ENCODE measurements around the gene FAM111A. TPM values are rescaled to one million over a fixed set of nuclear protein-coding genes. Genes with fewer than 3 reads are reported as not detected.
A peak's percentile ranks its signal among the peaks of the same experiment; 100 is the strongest.

FAM111A gene
- total RNA-seq, 1 donor = 60.0 TPM

- no peak overlapping the region for H3K4me3 ChIP-seq (ENCODE audit: low read depth, low read length)
- DNase-seq (ENCODE audit: low read depth) = no peak
- no peak for TF ChIP-seq CTCF (IDR thresholded peaks at IDR 0.05; ENCODE audit: insufficient read depth, low read depth, low read length)
Observed at GRCh38 chr11:59179121-59179520, 36.5 kb downstream of the FAM111A start.

- no peak for TF ChIP-seq CTCF (IDR thresholded peaks at IDR 0.05; ENCODE audit: insufficient read depth, low read depth, low read length)
- DNase-seq (ENCODE audit: low read depth) = no peak
- H3K4me3 ChIP-seq (ENCODE audit: low read depth, low read length) = no peak overlapping the region
Observed at GRCh38 chr11:59180168-59180776, 37.6 kb downstream of the FAM111A start.

- H3K4me3 ChIP-seq (ENCODE audit: low read depth, low read length) = no peak overlapping the region
- DNase-seq (ENCODE audit: low read depth) = no peak
- no peak for TF ChIP-seq CTCF (IDR thresholded peaks at IDR 0.05; ENCODE audit: insufficient read depth, low read depth, low read length)
Observed at GRCh38 chr11:59180907-59181306, 38.3 kb downstream of the FAM111A start.

DNA sequence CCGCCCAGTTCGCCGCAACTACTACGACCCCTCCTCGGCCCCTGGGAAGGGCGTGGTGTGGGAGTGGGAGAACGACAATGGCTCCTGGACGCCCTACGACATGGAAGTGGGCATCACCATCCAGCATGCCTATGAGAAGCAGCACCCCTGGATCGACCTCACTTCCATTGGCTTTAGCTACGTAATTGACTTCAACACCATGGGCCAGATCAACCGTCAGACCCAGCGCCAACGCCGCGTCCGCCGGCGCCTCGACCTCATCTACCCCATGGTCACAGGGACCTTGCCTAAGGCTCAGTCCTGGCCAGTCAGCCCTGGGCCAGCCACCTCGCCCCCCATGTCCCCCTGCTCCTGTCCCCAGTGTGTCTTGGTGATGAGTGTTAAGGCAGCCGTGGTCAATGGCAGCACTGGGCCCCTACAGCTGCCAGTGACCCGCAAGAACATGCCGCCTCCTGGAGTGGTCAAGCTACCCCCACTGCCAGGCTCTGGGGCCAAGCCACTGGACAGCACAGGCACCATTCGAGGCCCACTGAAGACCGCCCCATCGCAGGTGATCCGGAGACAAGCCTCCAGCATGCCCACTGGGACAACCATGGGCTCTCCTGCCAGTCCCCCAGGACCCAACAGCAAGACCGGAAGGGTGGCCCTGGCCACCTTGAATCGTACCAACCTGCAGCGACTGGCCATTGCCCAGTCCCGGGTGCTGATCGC is 39.2 kb downstream of the FAM111A start:
- DNase-seq (ENCODE audit: low read depth) = no peak
- no peak for TF ChIP-seq CTCF (IDR thresholded peaks at IDR 0.05; ENCODE audit: insufficient read depth, low read depth, low read length)
- H3K4me3 ChIP-seq (ENCODE audit: low read depth, low read length) = no peak overlapping the region

GRCh38 chr11:59182457-59183151 is 39.9 kb downstream of the FAM111A start:
- peak; percentile 19 for TF ChIP-seq CTCF (IDR thresholded peaks at IDR 0.05; ENCODE audit: insufficient read depth, low read depth, low read length)
- DNase-seq (ENCODE audit: low read depth) = no peak
- H3K4me3 ChIP-seq (ENCODE audit: low read depth, low read length) = no peak overlapping the region

GRCh38 chr11:59183771-59184170 is 41.1 kb downstream of the FAM111A start:
- no peak for TF ChIP-seq CTCF (IDR thresholded peaks at IDR 0.05; ENCODE audit: insufficient read depth, low read depth, low read length)
- DNase-seq (ENCODE audit: low read depth) = peak; percentile 68

More at GRCh38 chr11:59183771-59184170, 41.1 kb downstream of the FAM111A start:
- H3K4me3 ChIP-seq (ENCODE audit: low read depth, low read length) = no peak overlapping the region

Data from fibroblast of villous mesenchyme (primary cell).